Endodermal cell (in vitro differentiated cells): Measurements from ENCODE around the gene IGFL3. TPM values are rescaled to one million over a fixed set of nuclear protein-coding genes. Genes with fewer than 3 reads are reported as not detected.

Source experiments
- DNase-seq: peaks from one replicate; pipeline ENCODE4 v3.0.0-alpha.2; 2017
- H3K27ac ChIP-seq: 2 replicates; pipeline ENCODE4 v1.5.1; 2013; ENCODE audit warnings: mild to moderate bottlenecking, low read depth, low read length, moderate library complexity
- H3K27me3 ChIP-seq: 2 replicates; pipeline ENCODE4 v1.6.1; 2013; ENCODE audit warnings: mild to moderate bottlenecking, low read length, moderate library complexity; ENCODE audit not compliant: insufficient read depth, control insufficient read depth, poor library complexity, severe bottlenecking
- H3K36me3 ChIP-seq: 2 replicates; pipeline ENCODE4 v1.7.0; 2013; ENCODE audit warnings: mild to moderate bottlenecking, low read length, moderate library complexity; ENCODE audit not compliant: control insufficient read depth, insufficient read depth
- H3K4me1 ChIP-seq: one replicate; pipeline ENCODE4 v1.7.0; 2013; ENCODE audit warnings: low read length; ENCODE audit not compliant: control insufficient read depth, insufficient read depth
- H3K4me3 ChIP-seq: 2 replicates; pipeline ENCODE4 v1.5.1; 2013; ENCODE audit warnings: mild to moderate bottlenecking, low read length, moderate library complexity
- H3K9ac ChIP-seq: 2 replicates; pipeline ENCODE4 v1.6.1; 2013; ENCODE audit warnings: mild to moderate bottlenecking, low read length, moderate library complexity; ENCODE audit not compliant: poor library complexity, severe bottlenecking; ENCODE audit errors: extremely low read depth
- H3K9me3 ChIP-seq: 2 replicates; pipeline ENCODE4 v1.6.1; 2013; ENCODE audit warnings: mild to moderate bottlenecking, low read length, moderate library complexity; ENCODE audit not compliant: control insufficient read depth
- H3K27ac Mint-ChIP-seq: 2 replicates; pipeline ENCODE4 v1.8.0; 2020; ENCODE audit warnings: mixed read lengths
- H3K27me3 Mint-ChIP-seq: 2 replicates; pipeline ENCODE4 v1.8.0; 2021; ENCODE audit warnings: mild to moderate bottlenecking, mixed read lengths; ENCODE audit not compliant: insufficient read depth
- H3K36me3 Mint-ChIP-seq: 2 replicates; pipeline ENCODE4 v1.8.0; 2020; ENCODE audit warnings: low read depth, mixed read lengths
- H3K4me1 Mint-ChIP-seq: 2 replicates; pipeline ENCODE4 v1.8.0; 2020; ENCODE audit warnings: mixed read lengths
- H3K4me3 Mint-ChIP-seq: 2 replicates; pipeline ENCODE4 v1.8.0; 2020; ENCODE audit warnings: mild to moderate bottlenecking, moderate library complexity, mixed read lengths
- H3K9me3 Mint-ChIP-seq: 2 replicates; pipeline ENCODE4 v1.8.0; 2020; ENCODE audit warnings: mild to moderate bottlenecking, mixed read lengths
- CTCF ChIP-seq: fragments of 200-600 bp; sonication (generic); conservative IDR thresholded peaks from 2 replicates; pipeline ENCODE4 v1.5.0; 2021; ENCODE audit warnings: antibody characterized with exemption, mild to moderate bottlenecking
- WGBS, 2 experiments: methylation state at CpG; one replicate each; pipeline versions ENCODE4 v1.1.5 to v1.1.7; 2013; ENCODE audit warnings: missing lambda C conversion rate in 2 of 2, mixed read lengths in 1 of 2; ENCODE audit not compliant: insufficient coverage in 1 of 2, insufficient read length in 1 of 2; 5-methylcytosine and 5-hydroxymethylcytosine counted together
- total RNA-seq, 2 donors: library from RNA; stranded (reverse); fragmentation: NEBNext Ultra II Directional in 1 of 2; extraction: Animal tissue kit (Norgen Biotek cat#: 25700) in 1 of 2; gene quantifications; 2 replicates in 1 of 2; 3 replicates in 1 of 2; pipeline ENCODE4 v1.2.1, GENCODE V29; 2021

The IGFL3 gene
- total RNA-seq, 2 donors from 2014 or later = 0.88 to 2.1 TPM

DNA sequence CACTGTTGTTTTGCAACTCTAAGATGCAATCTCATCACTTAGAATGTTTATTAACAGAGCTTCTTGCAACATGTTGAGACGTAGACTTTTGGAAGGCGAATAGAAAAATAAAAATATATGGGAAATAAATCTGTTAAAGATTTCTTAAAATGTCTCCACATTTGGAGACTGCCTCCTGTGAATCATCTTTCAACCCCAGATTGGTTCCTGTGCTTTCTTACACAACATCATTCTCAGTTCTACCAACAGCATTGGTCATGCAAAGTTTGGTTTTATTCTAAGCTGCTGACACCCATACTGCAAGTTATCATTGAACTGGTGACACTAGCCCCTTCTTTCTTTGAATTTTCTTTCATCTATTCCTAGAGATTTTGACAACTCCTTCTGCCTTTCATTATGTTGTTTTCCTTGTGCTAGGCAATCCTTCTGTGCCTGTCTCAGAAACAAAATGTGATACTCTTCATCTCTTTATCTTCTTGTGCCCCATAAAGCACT, 1.6 kb upstream of the IGFL3 start:
- Mint-ChIP-seq H3K27ac (no peak overlapping the region), H3K36me3 (no peaks in the 10 kb centered on the region), H3K9me3 (no peaks in the 10 kb centered on the region), H3K27me3 (peaks cover 24% of the 10 kb centered on the region), H3K4me3 (no peak overlapping the region), H3K4me1 (peaks cover 13% of the 10 kb centered on the region)
- WGBS, 2 experiments = 94% methylated on average over 2 of the region's 2 CpGs; no CpG with 5 or more reads in 1 of the 2 experiments
- Histone ChIP-seq H3K9ac (no peak overlapping the region), H3K27me3 (peaks cover 5% of the 10 kb centered on the region), H3K27ac (no peak overlapping the region), H3K9me3 (no peaks in the 10 kb centered on the region), H3K4me3 (no peak overlapping the region), H3K4me1 (peaks cover 2% of the 10 kb centered on the region), H3K36me3 (no peaks in the 10 kb centered on the region)
- TF ChIP-seq CTCF = no peak
- DNase-seq = no peak

DNA sequence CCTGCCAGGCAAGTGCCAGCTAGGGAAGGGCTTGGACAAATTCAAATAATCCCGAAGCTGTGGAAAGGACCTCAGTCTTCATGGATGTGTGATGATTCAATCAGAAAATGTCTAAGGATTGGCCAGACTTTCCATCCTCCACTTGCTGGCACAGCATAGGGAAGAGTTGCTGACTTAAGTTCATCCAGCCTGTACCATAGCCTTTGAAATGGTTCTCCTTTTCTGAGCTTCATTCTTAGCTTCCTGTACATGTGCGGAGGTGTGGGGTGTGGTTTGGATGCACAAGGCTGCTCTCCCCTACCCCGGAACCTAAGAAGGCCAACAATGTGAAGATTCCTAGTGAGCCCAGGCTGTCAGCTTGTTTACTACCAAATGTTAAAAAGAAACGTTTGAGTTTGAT, 959 bp upstream of the IGFL3 start:
- H3K27ac Mint-ChIP-seq = no peak overlapping the region
- Histone ChIP-seq H3K4me1 (peaks cover 2% of the 10 kb centered on the region), H3K36me3 (no peaks in the 10 kb centered on the region), H3K4me3 (no peak overlapping the region), H3K27me3 (peaks cover 5% of the 10 kb centered on the region), H3K27ac (no peak overlapping the region), H3K9ac (no peak overlapping the region), H3K9me3 (peaks cover 2% of the 10 kb centered on the region)
- no peak for DNase-seq
- no peaks in the 10 kb centered on the region for H3K36me3 Mint-ChIP-seq
- no peaks in the 10 kb centered on the region for H3K9me3 Mint-ChIP-seq
- no peak for TF ChIP-seq CTCF
- H3K4me1 Mint-ChIP-seq = peaks cover 13% of the 10 kb centered on the region
- no peak overlapping the region for H3K4me3 Mint-ChIP-seq
- 91 to 100% methylated on average over 1 to 3 of the region's 4 CpGs for WGBS, 2 experiments
- peaks cover 26% of the 10 kb centered on the region for H3K27me3 Mint-ChIP-seq

- H3K9ac ChIP-seq = no peak overlapping the region
- Mint-ChIP-seq H3K4me1 (peaks cover 3% of the 10 kb centered on the region), H3K27ac (no peak overlapping the region), H3K36me3 (no peaks in the 10 kb centered on the region), H3K9me3 (peaks cover 11% of the 10 kb centered on the region), H3K27me3 (peaks cover 14% of the 10 kb centered on the region), H3K4me3 (no peak overlapping the region)
- no peak overlapping the region for H3K4me3 ChIP-seq
- no peak overlapping the region for H3K27ac ChIP-seq
- peaks cover 9% of the 10 kb centered on the region for H3K9me3 ChIP-seq
- no peaks in the 10 kb centered on the region for H3K27me3 ChIP-seq
- TF ChIP-seq CTCF = no peak
- no peaks in the 10 kb centered on the region for H3K36me3 ChIP-seq
- H3K4me1 ChIP-seq = no peaks in the 10 kb centered on the region
- 88 to 90% methylated on average over 2 to 3 of the region's 3 CpGs for WGBS, 2 experiments
- DNase-seq = no peak
Measured at GRCh38 chr19:46118136-46118535, 6.4 kb downstream of the IGFL3 start.
